Measurements from ENCODE around the gene GSDME. TPM values are rescaled to one million over a fixed set of nuclear protein-coding genes. Genes with fewer than 3 reads are reported as not detected.
"Not testable (repeated sequence)": the region's sequence is repeated elsewhere in the genome, so short reads cannot be mapped to it uniquely, and the experiment has no call there.

The GSDME gene
- polyA plus RNA-seq, 1 experiment: 63.8 TPM

GRCh38 chr7:24800073-24800472, 42.8 kb upstream of the GSDME start:
- Histone ChIP-seq H3K27ac (ENCODE audit: low read depth, low read length) (no peak overlapping the region), H3K9me3 (ENCODE audit: control insufficient read depth, insufficient read depth, low read length) (no peaks in the 10 kb centered on the region), H3K27me3 (ENCODE audit: control insufficient read depth, insufficient read depth, low read length) (no peaks in the 10 kb centered on the region), H3K4me3 (ENCODE audit: low read depth, low read length) (no peak overlapping the region)
- POLR2A ChIA-PET: no interaction called here
- CTCF ChIA-PET: interaction anchor here (1.7 to 6.0 kb wide), 2 partner anchors 12 to 298 kb away, joined by 9 to 100 read pairs; no protein-coding TSS in a partner anchor
- no peak for TF ChIP-seq CTCF (IDR thresholded peaks at IDR 0.05; ENCODE audit: low read depth, low read length)
- no peak for DNase-seq (ENCODE audit: low read depth, low spot score)

DNA sequence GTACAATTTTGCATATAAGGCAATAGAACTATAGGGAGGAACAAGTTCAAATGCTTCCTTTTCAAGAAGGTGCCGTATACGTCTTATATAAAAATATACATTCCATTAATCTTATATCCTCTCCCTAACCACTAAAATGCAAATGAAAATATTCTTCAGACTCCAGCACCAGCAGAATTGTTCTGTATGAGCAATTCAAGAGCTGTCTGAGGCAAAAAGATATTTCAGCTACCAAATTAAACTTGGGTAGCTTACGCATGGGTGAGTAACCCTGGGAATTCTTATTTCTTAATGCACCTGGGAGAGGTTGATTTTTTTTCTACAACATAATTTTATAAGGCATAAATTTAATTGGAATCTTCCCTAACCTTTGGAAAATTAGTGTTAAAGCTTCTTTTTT, 42.2 kb upstream of the GSDME start:
- H3K9me3 ChIP-seq (ENCODE audit: control insufficient read depth, insufficient read depth, low read length): no peaks in the 10 kb centered on the region
- H3K27ac ChIP-seq (ENCODE audit: low read depth, low read length): no peak overlapping the region
- no peak overlapping the region for H3K4me3 ChIP-seq (ENCODE audit: low read depth, low read length)
- TF ChIP-seq CTCF (IDR thresholded peaks at IDR 0.05; ENCODE audit: low read depth, low read length): no peak
- no peaks in the 10 kb centered on the region for H3K27me3 ChIP-seq (ENCODE audit: control insufficient read depth, insufficient read depth, low read length)
- ChIA-PET CTCF (interaction anchor here (1.1 to 6.0 kb wide), 3 partner anchors 11 to 299 kb away, joined by 3 to 100 read pairs (median 9); no protein-coding TSS in a partner anchor), POLR2A (no interaction called here)
- no peak for DNase-seq (ENCODE audit: low read depth, low spot score)

- TF ChIP-seq CTCF (IDR thresholded peaks at IDR 0.05; ENCODE audit: low read depth, low read length): no peak
- no peak for DNase-seq (ENCODE audit: low read depth, low spot score)
- ChIA-PET CTCF (interaction anchor here (1.0 to 2.4 kb wide), 2 partner anchors 14 to 300 kb away, joined by 3 to 15 read pairs; no protein-coding TSS in a partner anchor), POLR2A (no interaction called here)
- H3K4me3 ChIP-seq (ENCODE audit: low read depth, low read length): no peak overlapping the region
- no peak overlapping the region for H3K27ac ChIP-seq (ENCODE audit: low read depth, low read length)
- no peaks in the 10 kb centered on the region for H3K27me3 ChIP-seq (ENCODE audit: control insufficient read depth, insufficient read depth, low read length)
- H3K9me3 ChIP-seq (ENCODE audit: control insufficient read depth, insufficient read depth, low read length): no peaks in the 10 kb centered on the region
Measured at GRCh38 chr7:24798261-24798660, 41.0 kb upstream of the GSDME start.

- no peak for TF ChIP-seq CTCF (IDR thresholded peaks at IDR 0.05; ENCODE audit: low read depth, low read length)
- H3K27ac ChIP-seq (ENCODE audit: low read depth, low read length): no peak overlapping the region
- no peaks in the 10 kb centered on the region for H3K27me3 ChIP-seq (ENCODE audit: control insufficient read depth, insufficient read depth, low read length)
- POLR2A ChIA-PET: no interaction called here
- no peak overlapping the region for H3K4me3 ChIP-seq (ENCODE audit: low read depth, low read length)
- no peak for DNase-seq (ENCODE audit: low read depth, low spot score)
- no peaks in the 10 kb centered on the region for H3K9me3 ChIP-seq (ENCODE audit: control insufficient read depth, insufficient read depth, low read length)
- CTCF ChIA-PET: interaction anchor here (1.0 to 2.4 kb wide), 2 partner anchors 15 to 301 kb away, joined by 3 to 15 read pairs; no protein-coding TSS in a partner anchor
Measured at GRCh38 chr7:24797270-24797669, 40.0 kb upstream of the GSDME start.

- no peak for TF ChIP-seq CTCF (IDR thresholded peaks at IDR 0.05; ENCODE audit: low read depth, low read length)
- ChIA-PET CTCF (interaction anchor here (1.2 kb wide), 1 partner anchor 17 kb away, joined by 7 read pairs; no protein-coding TSS in a partner anchor), POLR2A (no interaction called here)
- Histone ChIP-seq H3K27me3 (ENCODE audit: control insufficient read depth, insufficient read depth, low read length) (no peaks in the 10 kb centered on the region), H3K4me3 (ENCODE audit: low read depth, low read length) (no peak overlapping the region), H3K27ac (ENCODE audit: low read depth, low read length) (no peak overlapping the region), H3K9me3 (ENCODE audit: control insufficient read depth, insufficient read depth, low read length) (no peaks in the 10 kb centered on the region)
- no peak for DNase-seq (ENCODE audit: low read depth, low spot score)
Measured at GRCh38 chr7:24795407-24795767, 38.1 kb upstream of the GSDME start.

GRCh38 chr7:24794751-24795406, 37.6 kb upstream of the GSDME start:
- H3K27me3 ChIP-seq (ENCODE audit: control insufficient read depth, insufficient read depth, low read length); H3K27ac ChIP-seq (ENCODE audit: low read depth, low read length); DNase-seq (ENCODE audit: low read depth, low spot score); H3K4me3 ChIP-seq (ENCODE audit: low read depth, low read length); POLR2A ChIA-PET; H3K9me3 ChIP-seq (ENCODE audit: control insufficient read depth, insufficient read depth, low read length): not testable (repeated sequence)
- CTCF ChIA-PET: interaction anchor here (1.0 to 1.2 kb wide), 2 partner anchors 18 to 25 kb away, joined by 4 to 7 read pairs; no protein-coding TSS in a partner anchor

Measured in AG04450 (cell line).